ENCODE measurements around the gene TPD52L1.

Gene TPD52L1

GRCh38 chr6:125112934-125113333, 40.6 kb upstream of the TPD52L1 start:
- no peak for TF ChIP-seq SIN3A (IDR thresholded peaks at IDR 0.05; ENCODE audit: borderline replicate concordance, insufficient read depth, low read length)

GRCh38 chr6:125114248-125114858, 39.2 kb upstream of the TPD52L1 start:
- TF ChIP-seq REST (IDR thresholded peaks at IDR 0.05; ENCODE audit: insufficient read depth in 1 of 2, low read depth in 2 of 2, low read length in 2 of 2) (no peak), POLR2AphosphoS5 (IDR thresholded peaks at IDR 0.05; ENCODE audit: low read depth, low read length) (no peak)

- TF ChIP-seq POLR2AphosphoS5 (IDR thresholded peaks at IDR 0.05; ENCODE audit: low read depth, low read length) (no peak), TAF1 (IDR thresholded peaks at IDR 0.05; ENCODE audit: borderline replicate concordance, insufficient read depth, low read length) (no peak)
Observed at GRCh38 chr6:125116170-125116569, 37.4 kb upstream of the TPD52L1 start.

GRCh38 chr6:125116710-125117109, 36.9 kb upstream of the TPD52L1 start:
- TF ChIP-seq FOXP2 (optimal IDR thresholded peaks at IDR 0.05; ENCODE audit: borderline replicate concordance, extremely low read depth, extremely low read length, insufficient read depth) (no peak), REST (IDR thresholded peaks at IDR 0.05; ENCODE audit: insufficient read depth in 1 of 2, low read depth in 2 of 2, low read length in 2 of 2) (no peak), SIN3A (IDR thresholded peaks at IDR 0.05; ENCODE audit: borderline replicate concordance, insufficient read depth, low read length) (no peak), TAF1 (IDR thresholded peaks at IDR 0.05; ENCODE audit: borderline replicate concordance, insufficient read depth, low read length) (no peak), POLR2AphosphoS5 (IDR thresholded peaks at IDR 0.05; ENCODE audit: low read depth, low read length) (no peak)

- TF ChIP-seq TAF1 (IDR thresholded peaks at IDR 0.05; ENCODE audit: borderline replicate concordance, insufficient read depth, low read length) (no peak), FOXP2 (optimal IDR thresholded peaks at IDR 0.05; ENCODE audit: borderline replicate concordance, extremely low read depth, extremely low read length, insufficient read depth) (no peak), SIN3A (IDR thresholded peaks at IDR 0.05; ENCODE audit: borderline replicate concordance, insufficient read depth, low read length) (no peak), POLR2AphosphoS5 (IDR thresholded peaks at IDR 0.05; ENCODE audit: low read depth, low read length) (no peak), REST (IDR thresholded peaks at IDR 0.05; ENCODE audit: insufficient read depth in 1 of 2, low read depth in 2 of 2, low read length in 2 of 2) (no peak)
Observed at GRCh38 chr6:125117818-125118217, 35.8 kb upstream of the TPD52L1 start.

GRCh38 chr6:125120054-125120590, 33.5 kb upstream of the TPD52L1 start:
- no peak for TF ChIP-seq REST (IDR thresholded peaks at IDR 0.05; ENCODE audit: insufficient read depth in 1 of 2, low read depth in 2 of 2, low read length in 2 of 2)
- TF ChIP-seq POLR2AphosphoS5 (IDR thresholded peaks at IDR 0.05; ENCODE audit: low read depth, low read length) = no peak
